ENCODE measurements around the gene COQ2.

- TF ChIP-seq EZH2 (IDR thresholded peaks at IDR 0.05; ENCODE audit: borderline replicate concordance, low read depth, low read length, poor library complexity, severe bottlenecking) (no peak), CTCF (conservative IDR thresholded peaks at IDR 0.05; ENCODE audit: low read depth, low read length) (no peak)
Observed at GRCh38 chr4:83326546-83326945, 41.9 kb upstream of the COQ2 start.

Data from A673 (cell line).